ENCODE data around the gene SORCS2.

DNA sequence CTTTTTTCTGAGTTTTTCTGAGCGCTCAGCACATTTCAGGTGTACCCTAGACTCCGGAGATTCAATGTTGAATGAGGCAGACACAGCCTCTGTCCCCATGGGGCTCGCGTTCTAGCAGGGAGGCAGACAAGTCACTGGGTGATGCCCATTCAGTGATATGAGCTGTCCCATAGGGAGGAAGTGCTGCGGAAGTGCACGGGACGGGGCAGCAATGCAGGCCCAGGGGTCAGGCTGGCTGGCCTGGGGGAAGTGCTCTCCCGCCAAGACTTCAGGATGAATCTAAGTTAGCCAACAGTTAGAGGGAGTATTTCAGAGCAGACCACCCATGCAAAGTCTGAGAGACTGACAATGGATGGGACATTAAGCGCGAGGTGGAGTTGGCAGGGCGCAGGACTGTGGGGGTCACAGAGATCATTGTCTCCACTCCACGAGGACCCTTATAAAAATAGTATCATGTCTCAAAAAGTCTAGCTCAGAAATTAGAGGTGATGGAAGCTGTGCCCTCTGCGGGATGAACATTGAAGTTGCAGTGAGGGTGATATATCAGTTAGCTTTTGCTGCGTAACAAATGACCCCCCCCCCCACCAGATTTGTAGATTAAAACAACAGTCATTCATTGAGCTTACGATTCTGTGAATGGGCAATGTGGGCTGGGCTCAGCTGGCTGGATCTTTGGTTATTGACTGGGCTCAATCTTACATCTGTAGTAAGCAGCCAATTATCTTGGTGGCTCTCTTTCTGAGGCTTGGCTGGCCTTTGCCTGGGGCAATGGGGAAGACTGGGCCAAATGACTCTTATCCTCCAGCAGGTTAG lies 226.0 kb downstream of the SORCS2 start:
- TF ChIP-seq ZNF384 (IDR thresholded peaks at IDR 0.05) (no peak), SUZ12 (IDR thresholded peaks at IDR 0.05) (no peak), TARDBP (IDR thresholded peaks at IDR 0.05) (no peak), CTBP1 (IDR thresholded peaks at IDR 0.05; ENCODE audit: borderline replicate concordance) (no peak), NFRKB (IDR thresholded peaks at IDR 0.05) (no peak), FOXM1 (IDR thresholded peaks at IDR 0.05; ENCODE audit: borderline replicate concordance) (no peak)
